Common myeloid progenitor, CD34-positive (primary cell): ENCODE results near the gene ZCCHC17.

ENCODE experiments used
- CTCF ChIA-PET: fragments of 350-600 bp; sonication (Branson Sonifier 250); formaldehyde crosslinking; loops from one replicate; lab custom pipeline; 2021; ENCODE audit warnings: antibody characterized with exemption; lab: Charles Lee
- POLR2A ChIA-PET: fragments of 350-600 bp; sonication (Branson Sonifier 250); formaldehyde crosslinking; loops from one replicate; lab custom pipeline; 2021; ENCODE audit warnings: antibody characterized with exemption; lab: Charles Lee
- DNase-seq, 3 donors: peaks; one replicate each; pipeline versions ENCODE4 v3.0.0 to v3.0.0-alpha.2; 2013
- H3K27ac ChIP-seq, 2 experiments: 1 replicate in 1 of 2; 2 replicates in 1 of 2; pipeline ENCODE4 v1.7.0; 2013; ENCODE audit warnings: inconsistent platforms in 2 of 2, low read length in 2 of 2, mild to moderate bottlenecking in 2 of 2, low read depth in 1 of 2, moderate library complexity in 1 of 2; ENCODE audit not compliant: severe bottlenecking in 2 of 2, insufficient read depth in 1 of 2, poor library complexity in 1 of 2
- H3K27me3 ChIP-seq, 5 experiments: replicated peaks in 2 of 5; 1 replicate in 3 of 5; 2 replicates in 2 of 5; pipeline versions ENCODE4 v1.6.1 to v1.7.0; 2013; ENCODE audit warnings: low read length in 4 of 5, mild to moderate bottlenecking in 2 of 5, moderate library complexity in 2 of 5, inconsistent platforms in 1 of 5; ENCODE audit not compliant: insufficient read depth in 5 of 5, control insufficient read depth in 4 of 5
- H3K36me3 ChIP-seq, 4 experiments: 1 replicate in 2 of 4; 2 replicates in 2 of 4; pipeline versions ENCODE4 v1.6.1 to v1.7.0; 2013; ENCODE audit warnings: low read length in 3 of 4, control low read depth in 1 of 4, mild to moderate bottlenecking in 1 of 4; ENCODE audit not compliant: control insufficient read depth in 4 of 4, insufficient read depth in 4 of 4
- H3K4me1 ChIP-seq, 4 experiments: 1 replicate in 3 of 4; 2 replicates in 1 of 4; pipeline versions ENCODE4 v1.6.1 to v1.7.1; 2013; ENCODE audit warnings: low read length in 3 of 4, mild to moderate bottlenecking in 3 of 4, control low read depth in 1 of 4, inconsistent platforms in 1 of 4, moderate library complexity in 1 of 4; ENCODE audit not compliant: control insufficient read depth in 4 of 4, insufficient read depth in 4 of 4; ENCODE audit errors: control extremely low read depth in 1 of 4
- H3K4me3 ChIP-seq, 7 experiments: 1 replicate in 4 of 7; 2 replicates in 3 of 7; pipeline versions ENCODE4 v1.5.1 to v1.7.0; 2013; ENCODE audit warnings: mild to moderate bottlenecking in 7 of 7, low read length in 6 of 7, moderate library complexity in 6 of 7, inconsistent platforms in 2 of 7, low read depth in 2 of 7, control low read depth in 1 of 7; ENCODE audit not compliant: insufficient read depth in 4 of 7, control insufficient read depth in 1 of 7; ENCODE audit errors: extremely low read depth in 1 of 7
- H3K9me3 ChIP-seq, 5 experiments: 1 replicate in 4 of 5; 2 replicates in 1 of 5; pipeline versions ENCODE4 v1.6.1 to v1.7.1; 2013; ENCODE audit warnings: low read length in 4 of 5, mild to moderate bottlenecking in 2 of 5, inconsistent platforms in 1 of 5, low read depth in 1 of 5, moderate library complexity in 1 of 5; ENCODE audit not compliant: control insufficient read depth in 4 of 5, insufficient read depth in 2 of 5; ENCODE audit errors: control extremely low read depth in 1 of 5
- WGBS: methylation state at CpG from one replicate; pipeline ENCODE4 v1.1.5; 2013; ENCODE audit not compliant: insufficient coverage; 5-methylcytosine and 5-hydroxymethylcytosine counted together

ZCCHC17 gene

DNA sequence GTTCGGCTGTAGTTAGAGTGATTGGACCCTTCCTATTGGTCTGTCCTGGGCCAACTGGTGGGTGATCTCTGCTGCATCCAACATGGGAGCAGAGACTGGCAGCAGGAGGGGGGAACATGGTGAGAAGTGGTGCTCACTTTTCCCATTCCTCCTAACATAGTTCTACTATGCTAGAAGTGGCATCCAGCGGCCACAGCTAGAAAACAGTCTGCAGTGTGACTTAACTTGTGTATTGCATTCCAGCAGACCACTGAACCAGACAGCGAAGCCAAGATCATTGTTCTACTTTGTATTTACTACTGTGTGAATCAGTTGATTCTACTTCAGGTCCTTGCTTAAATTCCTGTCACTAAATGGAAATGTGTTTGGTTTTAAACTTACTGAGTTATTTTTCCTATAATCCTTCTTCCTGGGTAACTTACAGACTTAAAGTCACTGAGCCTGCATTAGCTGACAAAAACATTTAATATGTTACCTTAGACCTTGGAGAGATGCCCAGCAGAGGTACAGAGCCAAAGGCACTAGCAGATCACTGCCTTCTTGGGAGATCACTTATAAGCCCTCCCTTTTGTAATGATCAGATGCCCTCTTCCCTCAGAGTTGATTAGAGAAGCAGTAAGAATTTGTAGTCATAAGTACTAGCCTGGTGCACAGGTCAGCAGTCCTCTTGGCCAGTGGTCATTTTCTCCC is 67.9 kb downstream of the ZCCHC17 start:
- H3K4me3 ChIP-seq, result no peak overlapping the region
- peaks cover 7 to 48% (median 34%) of the 10 kb centered on the region in 4 experiments for H3K36me3 ChIP-seq
- H3K27me3 ChIP-seq, result no peaks in the 10 kb centered on the region
- no peaks in the 10 kb centered on the region for H3K9me3 ChIP-seq
- H3K4me1 ChIP-seq, result no peaks in the 10 kb centered on the region
- no peak overlapping the region for H3K27ac ChIP-seq
- CTCF ChIA-PET, result no interaction called here
- DNase-seq, result no peak
- WGBS, result 100% methylated on average over 2 of the region's 3 CpGs
- POLR2A ChIA-PET, result no interaction called here

DNA sequence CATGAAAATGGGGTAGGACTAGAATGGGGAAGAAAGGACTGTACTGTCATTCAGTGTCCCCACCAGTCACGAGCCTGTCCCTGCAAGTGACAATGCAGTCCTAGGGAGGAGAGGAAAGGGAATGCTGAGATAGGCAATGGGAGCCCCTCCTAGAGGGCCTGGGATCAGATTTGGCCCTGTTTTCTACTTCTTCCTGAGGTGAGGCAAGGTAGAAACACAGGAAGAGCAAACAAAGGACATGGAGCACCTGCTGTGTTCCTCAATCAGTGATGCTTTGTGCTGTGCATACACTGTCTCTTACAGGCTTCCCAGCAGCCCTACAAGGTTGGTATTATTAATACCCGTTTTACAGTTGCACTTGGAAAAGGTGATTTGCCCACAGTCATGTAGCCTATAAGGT is 70.0 kb downstream of the ZCCHC17 start:
- Histone ChIP-seq H3K9me3 (no peaks in the 10 kb centered on the region), H3K27ac (no peak overlapping the region), H3K4me3 (no peak overlapping the region), H3K4me1 (no peaks in the 10 kb centered on the region), H3K36me3 (peaks cover 4 to 39% (median 29%) of the 10 kb centered on the region in 4 experiments), H3K27me3 (no peaks in the 10 kb centered on the region)
- no peak for DNase-seq
- POLR2A ChIA-PET, result no interaction called here
- WGBS, result 92% methylated on average over 1 of the region's 2 CpGs
- CTCF ChIA-PET, result no interaction called here

DNA sequence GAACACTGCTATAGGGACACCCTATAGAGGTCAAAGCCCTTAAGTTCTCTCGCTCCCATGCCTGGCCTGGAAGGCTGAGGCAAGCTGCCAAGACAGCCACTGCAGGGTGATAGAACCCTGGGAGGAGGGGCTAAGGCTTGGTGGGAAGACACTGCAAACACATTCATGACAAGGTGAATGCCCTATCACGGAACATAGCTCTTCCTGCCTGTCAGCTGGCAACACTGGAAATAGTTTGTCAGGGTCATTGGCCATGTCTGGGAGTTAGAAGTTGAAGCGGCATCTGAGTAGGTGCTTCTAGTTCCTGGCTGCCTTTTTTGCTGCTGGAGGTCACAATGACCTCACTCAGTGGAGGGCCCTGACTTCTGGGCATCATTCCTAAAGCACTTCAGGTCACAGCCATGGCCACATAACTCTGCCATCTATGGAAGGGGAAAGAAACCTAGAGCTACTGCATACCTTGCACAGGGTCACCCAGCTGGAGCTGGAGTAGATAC is 71.8 kb downstream of the ZCCHC17 start:
- H3K4me3 ChIP-seq, result no peak overlapping the region
- H3K27me3 ChIP-seq, result peaks cover 0 to 9% (median 0%) of the 10 kb centered on the region in 5 experiments
- peaks cover 4 to 33% (median 26%) of the 10 kb centered on the region in 4 experiments for H3K36me3 ChIP-seq
- WGBS, result 100% methylated on average over 2 of the region's 3 CpGs
- CTCF ChIA-PET, result interaction anchor here (1.0 kb wide), 1 partner anchor 184 kb away, joined by 3 read pairs; no protein-coding TSS in a partner anchor
- H3K9me3 ChIP-seq, result no peaks in the 10 kb centered on the region
- POLR2A ChIA-PET, result no interaction called here
- DNase-seq, result no peak
- no peak overlapping the region for H3K27ac ChIP-seq
- H3K4me1 ChIP-seq, result peaks cover 0 to 12% (median 9%) of the 10 kb centered on the region in 4 experiments

DNA sequence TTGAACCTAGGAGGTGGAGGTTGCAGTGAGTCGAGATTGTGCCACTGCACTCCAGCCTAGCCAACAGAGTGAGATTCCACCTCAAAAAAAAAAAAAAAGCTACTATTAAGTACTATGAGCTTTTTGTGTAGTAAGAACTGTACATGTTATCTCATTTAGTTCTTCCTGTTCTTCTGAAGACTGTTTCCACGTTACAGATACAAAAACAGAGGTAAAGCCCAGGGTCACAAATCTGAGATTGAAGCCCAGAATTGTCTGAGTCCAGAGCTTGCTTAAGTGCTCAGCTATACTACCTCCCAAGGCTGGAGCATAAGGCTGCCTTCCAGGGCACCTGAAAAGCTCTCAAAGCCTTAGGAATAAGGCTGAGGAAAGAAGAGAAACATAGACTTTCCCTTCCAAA is 73.2 kb downstream of the ZCCHC17 start:
- H3K4me1 ChIP-seq, result peaks cover 0 to 16% (median 13%) of the 10 kb centered on the region in 4 experiments
- CTCF ChIA-PET, result interaction anchor here (1.1 to 2.9 kb wide), 2 partner anchors 9 to 25 kb away, joined by 3 to 10 read pairs; no protein-coding TSS in a partner anchor
- no peak overlapping the region for H3K4me3 ChIP-seq
- POLR2A ChIA-PET, result no interaction called here
- H3K36me3 ChIP-seq, result peaks cover 0 to 19% (median 13%) of the 10 kb centered on the region in 4 experiments
- 50% methylated on average over 1 of the region's 2 CpGs for WGBS
- peaks cover 0 to 9% (median 0%) of the 10 kb centered on the region in 5 experiments for H3K27me3 ChIP-seq
- no peak overlapping the region for H3K27ac ChIP-seq
- DNase-seq, result no peak
- no peaks in the 10 kb centered on the region for H3K9me3 ChIP-seq

DNA sequence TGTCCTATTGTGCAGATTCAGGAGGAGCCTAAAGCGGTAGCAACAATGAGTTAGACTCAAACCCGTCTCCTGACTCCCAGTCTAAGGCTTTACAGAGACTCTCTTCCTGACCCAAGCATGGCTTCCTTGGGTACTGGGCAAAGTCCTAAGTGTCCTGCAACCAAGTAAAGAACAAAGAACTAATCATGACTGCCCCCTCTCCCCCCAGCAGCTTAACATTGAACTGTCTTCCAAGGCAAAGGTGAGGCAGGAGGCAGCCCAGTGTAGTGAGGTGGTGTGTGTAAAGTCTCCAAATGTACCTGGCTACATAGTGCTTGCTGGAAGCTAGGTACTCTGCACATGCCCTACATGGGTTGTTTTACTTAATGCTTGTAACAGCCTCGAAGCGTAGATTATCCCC is 73.7 kb downstream of the ZCCHC17 start:
- POLR2A ChIA-PET, result no interaction called here

DNA sequence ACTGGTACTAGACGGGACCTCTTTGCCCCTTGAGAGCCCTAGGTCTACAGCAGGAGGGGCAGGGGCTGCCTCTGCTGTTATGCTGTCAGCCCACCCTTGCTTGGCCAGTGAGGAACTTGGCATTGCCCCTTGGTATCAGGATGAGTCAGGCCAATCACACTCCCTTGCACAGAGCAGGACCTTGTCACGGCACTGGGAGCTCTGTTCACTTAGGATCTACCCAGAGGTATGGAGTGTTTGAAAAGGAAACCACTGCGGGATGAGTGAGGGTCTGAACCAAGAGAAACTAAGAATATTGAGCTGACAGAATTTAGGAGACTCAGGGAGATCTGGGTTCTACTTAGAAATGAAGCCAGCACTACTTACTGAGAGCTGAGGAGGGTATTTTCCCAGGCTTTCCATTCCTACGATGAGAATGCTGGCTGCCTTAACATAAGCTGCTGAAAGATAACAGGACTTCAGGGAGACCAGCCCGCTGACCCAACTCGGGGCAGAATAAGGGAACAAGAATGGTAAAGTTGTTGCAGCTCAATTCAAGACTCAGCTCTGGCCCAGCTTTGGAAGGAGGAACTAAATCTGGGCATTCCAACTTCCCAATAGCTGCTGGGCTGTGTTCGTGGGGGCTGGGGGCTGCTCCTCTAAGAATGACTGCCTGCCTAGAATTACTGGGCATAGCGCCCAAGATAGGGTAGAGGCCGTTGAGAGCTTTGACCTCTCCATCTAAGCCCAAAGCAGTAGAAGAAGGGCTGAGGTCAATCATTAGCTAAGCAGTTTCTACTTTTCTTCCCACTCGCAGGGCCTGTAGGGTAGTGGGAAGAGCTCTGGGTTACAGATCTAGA is 74.5 kb downstream of the ZCCHC17 start:
- H3K27ac ChIP-seq, result no peak overlapping the region
- H3K36me3 ChIP-seq, result peaks cover 0 to 12% (median 5%) of the 10 kb centered on the region in 4 experiments
- DNase-seq, result no peak
- H3K4me1 ChIP-seq, result peaks cover 0 to 16% (median 13%) of the 10 kb centered on the region in 4 experiments
- WGBS, result 86% methylated on average over 7 of the region's 10 CpGs
- H3K9me3 ChIP-seq, result no peaks in the 10 kb centered on the region
- peaks cover 0 to 9% (median 0%) of the 10 kb centered on the region in 5 experiments for H3K27me3 ChIP-seq
- CTCF ChIA-PET, result interaction anchor here (0.5 to 2.9 kb wide), 3 partner anchors 9 to 95 kb away, joined by 3 to 10 read pairs (median 5); no protein-coding TSS in a partner anchor
- no peak overlapping the region for H3K4me3 ChIP-seq
- POLR2A ChIA-PET, result no interaction called here

More for the DNA sequence above, 73.7 kb downstream of the ZCCHC17 start:
- peaks cover 0 to 16% (median 13%) of the 10 kb centered on the region in 4 experiments for H3K4me1 ChIP-seq
- H3K9me3 ChIP-seq, result no peaks in the 10 kb centered on the region
- no peak overlapping the region for H3K4me3 ChIP-seq
- H3K27me3 ChIP-seq, result peaks cover 0 to 9% (median 0%) of the 10 kb centered on the region in 5 experiments
- 98% methylated on average over 4 of the region's 4 CpGs for WGBS
- CTCF ChIA-PET, result interaction anchor here (2.9 kb wide), 1 partner anchor 24 kb away, joined by 10 read pairs; no protein-coding TSS in a partner anchor
- no peak overlapping the region for H3K27ac ChIP-seq
- peaks cover 0 to 17% (median 9%) of the 10 kb centered on the region in 4 experiments for H3K36me3 ChIP-seq
- DNase-seq, result no peak
